ENCODE results near the gene PLEKHF1.
A peak's percentile ranks its signal among the peaks of the same experiment; 100 is the strongest.

PLEKHF1 gene

DNA sequence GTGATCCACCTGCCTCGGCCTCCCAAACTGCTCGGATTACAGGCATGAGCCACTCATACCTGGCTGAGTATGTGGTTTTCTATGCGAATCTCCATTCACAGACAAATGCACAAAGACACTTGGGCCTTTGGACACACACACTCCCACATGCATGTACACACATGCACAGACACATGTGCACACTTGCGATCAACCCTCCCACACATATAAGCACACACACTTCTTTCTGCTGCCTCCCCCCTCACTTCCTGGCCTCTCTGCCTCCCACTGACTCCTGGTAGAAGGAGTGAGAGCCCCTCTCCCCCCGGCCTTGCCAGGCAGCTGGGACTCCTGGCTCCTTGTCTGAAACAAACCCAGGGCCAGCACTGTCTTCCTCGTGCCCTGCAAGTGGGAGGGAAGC lies 29.3 kb upstream of the PLEKHF1 start:
- no peak for DNase-seq

DNA sequence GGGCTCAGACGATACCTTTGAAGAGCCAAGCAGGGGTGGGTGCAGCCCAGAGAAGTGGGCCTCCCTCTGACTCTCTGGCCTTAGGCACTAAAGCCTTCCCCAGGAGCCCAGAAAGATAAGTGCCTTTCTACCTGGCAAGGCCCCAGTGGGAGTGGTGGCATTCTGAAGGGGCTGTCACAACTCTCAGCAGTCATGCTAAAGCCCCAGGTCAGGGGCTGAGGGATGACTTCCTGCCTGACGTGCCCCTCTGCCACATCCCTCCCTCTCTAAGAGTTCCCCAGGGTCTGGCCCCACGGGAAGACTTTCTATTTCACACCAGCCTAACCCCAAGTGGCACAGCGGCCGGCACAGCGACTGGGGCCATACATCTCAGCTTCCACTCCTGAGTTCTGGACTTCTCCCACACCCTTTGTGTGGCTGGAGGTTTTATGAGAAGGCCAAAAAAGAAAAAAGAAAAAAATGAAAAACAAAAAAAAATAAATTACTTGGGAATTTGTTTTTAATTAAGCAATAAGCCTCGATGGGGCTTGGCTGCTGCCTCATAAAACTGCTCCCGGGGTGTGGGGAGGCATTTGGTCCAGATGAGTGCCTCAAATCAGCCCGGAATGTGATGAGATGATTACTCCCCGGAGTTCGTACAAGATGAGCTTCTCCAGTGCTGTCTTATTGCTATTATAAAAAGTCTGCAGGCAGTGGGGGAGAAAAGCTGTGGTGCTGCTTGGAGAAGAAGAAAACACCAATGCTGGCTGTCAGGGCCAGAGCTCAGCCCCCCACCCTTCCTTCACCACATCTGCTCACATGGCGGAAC lies 28.5 kb upstream of the PLEKHF1 start:
- DNase-seq, result peak; percentile 20

DNA sequence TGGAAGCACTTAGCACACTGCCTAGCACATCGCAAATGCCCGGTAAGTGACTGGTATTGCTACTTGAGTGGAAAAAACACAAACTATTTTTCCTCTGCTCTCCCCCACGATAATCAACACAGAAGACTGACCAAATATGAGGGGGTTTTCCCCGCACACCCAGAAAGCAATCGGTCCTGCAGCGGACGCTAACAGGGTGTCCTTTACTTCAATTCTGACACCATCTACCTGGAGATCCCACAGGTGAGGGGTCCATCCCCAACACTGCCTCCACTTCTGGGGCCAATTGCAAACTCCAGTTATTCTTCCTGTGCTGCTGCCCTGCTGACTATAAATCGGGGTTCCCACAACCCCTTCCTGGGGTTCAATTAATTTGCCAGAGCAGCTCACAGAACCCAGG lies 26.2 kb upstream of the PLEKHF1 start:
- no peak for DNase-seq

DNA sequence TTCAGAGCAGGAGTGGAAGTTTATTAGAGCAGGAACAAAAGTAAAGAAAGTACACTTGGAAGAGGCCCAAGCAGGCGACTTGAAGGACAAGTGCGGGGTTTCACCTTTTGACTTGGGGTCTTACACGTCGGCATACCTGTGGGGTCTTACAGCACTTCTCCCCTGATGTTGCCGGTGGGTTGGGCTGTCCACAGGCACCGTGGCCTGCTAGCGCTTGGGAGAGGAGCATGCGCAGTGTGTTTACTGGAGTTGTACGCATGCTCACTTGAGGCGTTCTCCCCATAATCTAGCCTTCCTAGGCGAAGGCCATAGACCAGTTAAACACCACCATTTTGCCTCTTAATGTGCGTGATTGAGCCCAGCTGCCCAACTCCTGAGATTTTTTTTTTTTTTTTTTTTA lies 25.0 kb upstream of the PLEKHF1 start:
- no peak for DNase-seq

DNA sequence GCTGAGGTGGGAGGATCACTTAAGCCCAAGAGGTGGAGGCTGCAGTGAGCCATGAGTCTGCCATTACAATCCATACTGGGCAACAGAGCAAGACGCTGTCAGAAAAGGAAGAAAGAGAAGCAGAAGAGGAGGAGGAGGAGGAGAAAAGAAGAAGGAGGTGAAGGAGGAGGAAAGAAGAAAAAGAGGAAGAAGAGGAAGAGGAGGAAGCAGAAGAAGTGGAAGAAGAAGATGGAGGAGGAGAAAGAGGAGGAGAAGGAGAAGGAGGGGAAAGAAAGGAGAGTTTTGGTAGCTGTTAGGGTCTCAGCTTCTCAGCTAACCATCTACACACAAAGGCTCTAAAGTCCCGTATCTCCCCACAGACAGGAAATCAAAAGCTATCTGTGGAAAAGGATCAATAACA lies 23.7 kb upstream of the PLEKHF1 start:
- DNase-seq, result no peak

DNA sequence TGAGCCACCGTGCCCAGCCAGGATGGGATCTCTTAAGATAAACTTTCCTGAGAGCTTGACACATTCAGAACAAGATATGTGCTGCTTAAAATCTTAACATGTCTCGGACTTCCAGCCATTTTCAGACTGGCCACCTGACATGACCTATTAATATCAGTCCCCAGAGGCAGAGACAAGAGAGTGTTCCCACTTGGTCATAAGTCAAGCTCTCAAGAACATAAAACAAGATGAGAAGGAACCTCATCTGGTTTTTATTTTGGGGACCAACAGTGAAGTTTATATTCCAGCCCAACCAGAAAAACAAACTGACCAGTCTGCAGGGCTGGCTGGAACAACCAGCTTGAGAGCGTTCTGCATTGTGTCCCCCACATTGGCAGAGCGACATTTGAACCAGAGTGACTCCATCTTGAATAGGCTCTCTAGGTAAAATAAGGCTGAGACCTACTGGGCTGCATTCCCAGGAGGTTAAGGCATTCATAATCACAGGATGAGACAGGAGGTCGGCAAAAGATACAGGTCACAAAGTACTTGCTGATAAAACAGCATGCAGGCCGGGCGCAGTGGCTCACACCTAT lies 21.8 kb upstream of the PLEKHF1 start:
- DNase-seq, result no peak

DNA sequence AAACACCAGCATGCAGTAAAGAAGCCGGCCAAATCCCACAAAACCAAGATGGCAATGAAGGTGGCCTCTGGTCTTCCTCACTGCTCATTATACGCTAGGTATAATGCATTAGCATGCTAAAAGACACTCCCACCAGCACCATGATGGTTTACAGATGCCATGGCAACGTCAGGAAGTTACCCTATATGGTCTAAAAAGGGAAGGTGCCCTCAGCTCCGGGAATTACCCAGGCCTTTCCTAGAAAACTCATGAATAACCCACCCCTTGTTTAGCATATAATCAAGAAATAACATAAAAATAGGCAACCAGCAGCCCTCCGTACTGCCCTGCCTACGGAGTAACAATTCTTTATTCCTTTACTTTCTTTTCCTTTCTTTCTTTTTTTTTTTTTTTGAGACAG lies 21.1 kb upstream of the PLEKHF1 start:
- DNase-seq, result no peak

DNA sequence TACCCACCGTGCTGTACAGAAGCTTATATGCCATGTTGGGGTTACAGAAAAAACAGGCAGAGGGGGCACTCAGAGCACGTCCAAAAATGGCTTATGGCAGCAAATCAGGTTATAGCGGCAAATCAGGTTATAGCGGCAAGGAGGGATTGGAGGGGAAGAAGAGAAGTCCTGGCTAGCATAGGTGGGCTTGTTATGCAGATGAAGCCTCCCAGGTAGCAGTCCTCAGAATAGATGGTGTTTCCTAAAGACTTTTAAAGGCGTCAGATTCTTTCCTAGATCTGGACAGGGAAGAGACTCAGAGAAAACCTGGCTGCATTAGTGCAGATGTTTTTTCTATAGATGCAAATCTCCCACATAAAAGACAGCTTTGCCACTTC lies 19.8 kb upstream of the PLEKHF1 start:
- no peak for DNase-seq

DNA sequence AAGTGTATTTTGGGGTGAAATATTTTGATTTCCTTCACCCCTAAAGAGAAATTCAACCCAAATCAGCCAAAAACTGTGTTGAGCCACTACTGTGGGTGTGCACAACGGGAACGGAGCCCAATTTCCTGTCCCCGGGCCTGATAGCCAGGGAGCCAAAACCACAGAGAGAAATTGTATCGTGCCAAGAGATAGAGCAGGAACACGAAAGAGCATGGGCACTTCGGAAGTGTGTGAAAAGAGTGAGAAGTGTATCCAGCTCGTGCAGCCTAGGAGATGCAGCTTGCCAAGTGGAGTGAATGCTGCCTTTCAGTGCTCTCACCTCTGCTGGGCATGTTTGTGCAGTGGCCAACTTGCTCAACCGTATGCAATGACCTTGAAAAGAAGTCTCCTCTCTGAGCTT lies 19.4 kb upstream of the PLEKHF1 start:
- peak; percentile 16 for DNase-seq

DNA sequence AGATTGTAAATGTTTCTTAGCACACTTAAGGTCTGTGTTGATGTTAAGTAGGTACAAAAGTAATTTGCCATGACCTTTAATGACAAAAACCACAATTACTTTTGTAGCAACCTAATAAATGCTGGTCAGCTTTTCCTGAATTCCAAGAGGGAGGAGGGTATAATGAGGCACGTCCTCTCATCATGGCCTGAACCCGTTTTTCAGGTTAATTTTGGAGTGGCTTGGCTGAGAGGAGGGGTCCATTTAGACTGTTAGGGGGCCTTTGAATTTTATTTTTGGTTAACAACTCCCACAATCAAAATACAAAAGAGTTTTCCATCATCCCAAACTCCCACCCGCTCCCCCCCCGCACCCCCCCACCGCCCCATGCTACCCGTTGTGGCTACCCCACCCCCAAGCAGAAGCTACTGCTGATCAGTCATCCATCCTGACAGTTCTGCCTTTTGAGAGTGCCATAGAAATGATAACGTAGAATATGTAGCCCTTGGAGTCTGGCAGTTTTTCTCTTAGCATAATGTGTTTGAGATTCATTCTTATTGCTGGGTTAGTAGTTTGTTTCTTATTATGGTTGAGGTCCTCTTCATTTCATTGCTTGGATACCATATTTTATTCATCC lies 14.4 kb upstream of the PLEKHF1 start:
- DNase-seq, result no peak

DNA sequence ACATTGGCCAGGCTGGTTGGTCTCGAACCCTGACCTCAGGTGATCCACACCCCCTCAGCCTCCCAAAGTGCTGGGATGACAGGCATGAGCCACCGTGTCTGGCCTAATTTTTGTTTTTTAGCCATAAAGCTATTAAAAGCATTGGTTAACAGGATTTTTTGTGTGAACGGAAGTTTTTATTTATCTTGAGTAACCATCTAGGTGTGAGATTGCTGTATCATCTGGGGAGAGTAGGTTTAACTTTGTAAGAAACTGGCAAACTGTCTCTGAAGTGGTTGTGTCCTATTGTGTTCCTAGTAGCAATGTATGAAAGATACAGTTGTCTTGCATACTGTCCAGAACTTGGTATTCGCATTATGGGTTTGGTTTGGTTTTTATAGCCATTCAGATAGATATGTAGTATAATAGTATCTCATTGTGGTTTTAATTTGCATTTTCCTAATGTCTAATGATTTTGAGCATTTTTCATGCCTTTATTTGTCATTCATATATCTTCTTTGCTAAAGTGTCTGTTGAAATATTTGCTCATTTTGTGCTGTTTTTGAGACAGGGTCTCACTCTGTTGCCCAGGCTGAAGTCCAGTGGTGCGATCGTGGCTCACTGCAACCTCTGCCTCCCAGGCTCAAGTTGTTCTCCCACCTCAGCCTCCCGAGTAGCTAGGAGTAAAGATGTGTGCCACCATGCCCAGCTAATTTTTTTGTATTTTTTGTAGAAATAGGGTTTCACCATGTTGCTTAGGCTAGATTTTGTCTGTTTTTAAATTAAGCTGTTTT lies 13.5 kb upstream of the PLEKHF1 start:
- DNase-seq, result no peak

DNA sequence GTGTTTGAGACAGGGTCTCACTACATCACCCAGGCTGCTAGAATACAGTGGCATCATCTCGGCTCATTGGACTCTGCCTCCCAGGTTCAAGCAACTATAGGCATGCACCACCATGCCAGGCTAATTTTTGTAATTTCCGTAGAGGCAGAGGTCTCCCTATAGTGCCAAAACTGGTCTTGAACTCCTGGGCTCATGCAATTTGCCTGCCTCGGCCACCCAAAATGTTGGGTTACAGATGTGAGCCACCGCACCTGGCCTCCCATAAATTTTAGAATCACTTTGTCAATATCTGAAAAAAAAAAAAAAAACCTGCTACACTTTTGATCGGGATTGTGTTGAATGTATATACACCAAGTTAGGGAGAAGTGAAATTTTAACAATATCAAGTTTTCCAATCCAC lies 11.9 kb upstream of the PLEKHF1 start:
- no peak for DNase-seq

DNA sequence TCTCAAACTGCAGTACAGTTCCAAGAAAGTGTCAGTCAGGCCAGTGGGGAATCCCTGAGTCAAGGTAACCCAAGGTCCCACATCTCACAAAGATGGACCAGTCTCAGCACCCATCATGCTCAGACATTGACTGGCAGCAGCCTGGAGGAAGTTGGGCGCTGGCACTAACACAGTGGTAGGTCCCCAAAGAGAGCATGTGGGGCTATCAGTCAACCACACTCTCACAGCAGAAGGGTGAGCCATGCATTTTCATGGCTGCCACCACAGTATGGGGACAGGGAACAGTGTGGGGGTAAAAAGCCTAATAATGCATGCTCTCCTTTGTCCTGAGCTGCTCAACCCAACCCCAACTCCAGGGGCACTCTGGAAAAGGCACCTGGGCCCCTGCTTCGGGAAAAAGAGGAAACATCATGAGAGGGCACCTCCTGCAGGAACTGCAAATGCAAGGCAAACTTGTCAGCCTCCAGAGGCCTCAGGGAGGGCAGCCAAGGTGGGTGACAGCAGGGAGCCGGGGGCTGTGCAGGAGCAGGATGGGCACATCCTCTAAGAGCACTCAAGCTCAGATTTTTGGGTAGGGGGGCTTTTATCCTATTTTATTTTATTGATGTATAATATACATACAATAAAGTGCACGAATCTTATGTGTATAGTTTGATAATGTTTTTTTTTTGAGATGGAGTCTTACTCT lies 9.5 kb upstream of the PLEKHF1 start:
- no peak for DNase-seq

DNA sequence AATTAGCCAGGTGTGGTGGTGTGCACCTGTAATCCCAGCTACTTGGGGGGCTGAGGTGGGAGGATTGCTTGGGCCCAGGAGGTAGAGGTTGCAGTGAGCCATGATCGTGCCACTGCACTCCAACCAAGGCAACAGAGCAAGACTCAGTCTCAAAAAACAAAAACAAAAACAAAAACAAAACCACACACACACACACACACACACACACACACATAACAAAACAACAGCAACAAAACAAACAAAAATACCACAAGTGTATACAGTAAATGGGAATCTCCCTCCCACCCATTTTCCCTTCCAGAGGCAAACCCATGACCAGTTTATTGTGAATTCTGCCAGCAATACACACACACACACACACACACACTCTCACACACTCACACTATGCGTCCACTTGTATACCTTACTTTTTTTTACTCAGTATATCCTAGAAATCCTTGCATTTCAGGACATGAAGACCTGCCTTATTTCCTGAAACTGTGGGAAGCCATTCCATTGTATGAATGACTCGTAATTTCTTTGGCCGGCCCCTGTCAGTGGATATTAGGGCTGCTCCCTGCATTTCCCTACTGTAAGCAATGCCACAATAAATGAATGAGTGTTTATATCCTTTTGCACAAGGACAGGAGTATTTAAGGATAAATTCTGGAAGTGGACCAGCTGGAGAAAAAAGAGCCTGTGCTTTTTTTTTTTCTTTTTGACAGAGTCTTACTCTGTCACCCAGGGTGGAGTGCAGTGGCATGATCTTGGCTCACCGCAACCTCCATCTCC lies 6.9 kb upstream of the PLEKHF1 start:
- peak; percentile 13 for DNase-seq

DNA sequence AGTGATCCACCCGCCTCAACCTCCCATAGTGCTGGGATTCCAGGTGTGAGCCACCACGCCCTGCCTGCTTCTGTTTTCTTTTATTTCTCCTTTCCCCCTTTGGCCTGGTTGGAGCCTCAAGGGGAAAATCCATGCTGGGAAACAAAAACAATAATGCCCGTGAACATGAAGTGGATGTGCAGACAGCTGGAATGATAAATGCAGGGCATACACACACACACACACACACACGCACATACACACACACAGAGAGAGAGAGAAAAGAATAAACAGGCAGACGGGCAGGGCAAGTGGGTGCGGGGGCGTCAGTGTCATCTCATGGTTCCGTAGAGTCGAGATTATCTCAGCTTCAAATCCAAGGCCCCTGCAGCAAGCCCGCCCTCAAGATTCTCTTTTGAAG lies 4.4 kb upstream of the PLEKHF1 start:
- DNase-seq, result no peak

DNA sequence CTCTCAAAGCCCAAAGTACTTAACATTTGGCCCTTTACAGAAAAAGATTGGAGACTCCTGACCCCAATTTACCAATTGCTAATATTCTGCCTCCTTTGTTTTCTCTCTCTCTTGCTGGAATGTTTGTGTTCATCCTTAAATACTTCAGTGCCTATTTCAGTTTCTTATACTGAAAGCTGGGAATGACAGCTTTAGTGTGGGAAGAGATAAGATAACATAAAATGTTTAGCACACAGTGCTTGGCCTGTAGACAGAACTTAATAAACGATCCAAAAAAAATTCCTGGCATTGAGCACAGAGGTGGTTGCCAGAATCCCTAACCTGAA lies 3.0 kb upstream of the PLEKHF1 start:
- no peak for DNase-seq

DNA sequence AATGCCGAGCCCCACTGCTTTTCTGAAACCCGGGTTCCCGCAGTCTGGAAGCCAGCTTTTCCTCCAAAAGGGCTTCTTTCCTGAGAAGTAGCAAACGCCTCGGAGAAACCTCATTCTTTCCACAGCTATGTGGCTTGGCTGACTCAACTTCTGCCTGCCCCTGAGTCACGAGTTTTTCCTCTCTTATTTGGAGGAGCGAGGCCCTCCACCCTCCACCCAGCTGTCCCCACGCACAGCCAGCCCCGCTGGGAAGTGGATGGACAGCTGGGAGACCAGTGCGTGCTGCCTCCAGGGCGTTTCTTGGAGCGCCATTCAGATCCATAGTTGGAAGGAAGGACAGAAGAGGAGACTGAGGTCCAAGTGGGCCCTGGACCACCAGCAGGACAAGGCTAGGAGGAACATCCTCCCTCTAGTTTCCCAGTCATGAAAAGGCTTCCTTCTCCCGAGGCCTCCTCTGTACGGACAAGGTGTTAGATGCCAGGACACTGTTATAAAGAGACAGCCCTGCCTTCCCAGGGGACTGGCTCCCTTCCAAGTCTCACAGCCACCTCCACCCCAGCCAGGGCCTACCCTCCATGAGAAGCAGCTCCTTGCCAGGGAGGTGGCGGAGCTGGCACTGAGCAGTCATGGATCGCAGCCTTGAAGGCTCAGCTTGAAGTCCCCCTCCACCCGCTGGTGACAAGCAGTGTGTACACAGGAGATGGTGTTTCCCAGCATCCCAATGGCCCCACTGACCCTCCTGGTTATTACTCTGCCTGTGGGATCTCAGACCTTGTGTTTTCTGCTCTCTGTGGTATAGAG lies 2.5 kb upstream of the PLEKHF1 start:
- peak; percentile 91 for DNase-seq

DNA sequence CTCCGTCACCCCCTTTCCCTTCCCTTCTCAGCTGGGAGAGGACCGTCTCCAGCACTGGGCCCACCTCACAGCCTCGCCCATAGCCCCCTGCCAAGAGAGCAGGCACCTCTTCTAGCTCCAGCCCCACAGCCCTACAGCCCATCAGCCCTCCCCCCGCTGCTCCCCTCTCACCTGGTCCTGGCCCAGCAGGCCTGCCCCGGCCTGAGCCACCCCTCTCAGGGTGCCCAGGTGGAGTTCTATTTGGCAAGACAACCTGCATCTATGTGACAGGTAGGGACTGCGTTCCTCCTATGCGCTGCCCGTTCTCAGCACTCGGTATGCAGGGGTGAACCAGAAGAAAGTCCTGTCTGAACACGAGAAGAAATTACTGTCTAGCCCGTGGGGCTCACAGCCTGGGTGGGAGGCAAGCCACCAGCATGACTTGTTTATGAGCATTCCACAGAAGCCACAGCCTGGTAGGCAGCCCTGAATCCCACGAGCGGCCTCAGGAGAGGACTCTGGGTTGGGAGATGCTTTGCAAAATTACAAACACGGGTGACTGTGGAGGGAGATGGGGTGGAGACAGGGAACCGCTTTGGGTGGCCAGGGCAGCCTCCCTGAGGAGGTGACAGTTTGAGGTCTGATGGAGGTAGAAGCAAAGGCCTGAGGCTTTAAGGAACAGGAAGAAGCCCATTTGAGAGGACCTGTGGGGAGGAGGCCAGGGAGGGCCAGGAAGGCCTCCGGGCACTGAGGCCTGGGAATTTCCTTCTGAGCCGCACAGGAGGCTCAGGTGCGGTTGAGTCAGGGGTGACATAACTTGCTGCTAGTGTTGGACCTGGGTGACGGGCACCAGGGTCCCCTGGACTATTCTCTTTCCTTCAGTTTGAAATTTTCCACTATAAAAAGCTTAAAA lies 1.2 kb upstream of the PLEKHF1 start:
- DNase-seq, result peak; percentile 47

DNA sequence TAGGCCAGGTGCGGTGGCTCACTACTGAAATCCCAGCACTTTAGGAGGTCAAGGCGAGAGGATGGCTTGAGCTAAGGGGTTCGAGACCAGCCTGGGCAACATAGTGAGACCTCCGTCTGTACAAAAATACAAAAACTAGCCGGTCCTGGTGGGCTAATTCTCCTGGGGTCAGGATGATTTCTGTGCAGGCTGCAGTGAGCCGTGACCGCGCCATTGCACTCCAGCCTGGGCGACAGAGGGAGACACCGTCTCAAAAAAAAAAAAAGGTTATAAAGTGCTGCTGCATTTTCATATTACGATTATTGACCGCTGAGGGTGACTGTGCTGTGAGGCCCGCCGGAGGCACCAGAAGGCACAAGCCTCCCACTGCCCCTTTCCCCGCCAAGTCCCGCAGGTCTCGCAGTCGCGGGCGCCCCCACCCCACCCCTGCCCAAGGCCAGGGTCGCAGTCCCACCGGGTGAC lies 477 bp upstream of the PLEKHF1 start:
- no peak for DNase-seq

Measured in fibroblast of skin of abdomen (primary cell).